Measurements from ENCODE around the gene TNN.

The TNN gene

GRCh38 chr1:175134500-175134899, 66.9 kb downstream of the TNN start:
- no peak overlapping the region for H3K27ac ChIP-seq
- TF ChIP-seq CTCF (conservative IDR thresholded peaks at IDR 0.05) = no peak

GRCh38 chr1:175136246-175136645, 68.6 kb downstream of the TNN start:
- no peak overlapping the region for H3K27ac ChIP-seq
- TF ChIP-seq CTCF (conservative IDR thresholded peaks at IDR 0.05) = no peak

GRCh38 chr1:175137369-175137768, 69.7 kb downstream of the TNN start:
- H3K27ac ChIP-seq = no peak overlapping the region
- no peak for TF ChIP-seq CTCF (conservative IDR thresholded peaks at IDR 0.05)

- no peak overlapping the region for H3K27ac ChIP-seq
- TF ChIP-seq CTCF (conservative IDR thresholded peaks at IDR 0.05) = no peak
Observed at GRCh38 chr1:175138579-175138978, 70.9 kb downstream of the TNN start.

- H3K27ac ChIP-seq = peak overlapping the region; percentile 46; the same call in 1 of the 2 replicates
- TF ChIP-seq CTCF (conservative IDR thresholded peaks at IDR 0.05) = no peak
Observed at GRCh38 chr1:175145899-175146528, 78.4 kb downstream of the TNN start.

GRCh38 chr1:175146529-175147213, 79.0 kb downstream of the TNN start:
- peak overlapping the region; percentile 46; the same call in 1 of the 2 replicates for H3K27ac ChIP-seq
- TF ChIP-seq CTCF (conservative IDR thresholded peaks at IDR 0.05) = peak; percentile 92

- H3K27ac ChIP-seq = no peak overlapping the region
- TF ChIP-seq CTCF (conservative IDR thresholded peaks at IDR 0.05) = no peak
Observed at GRCh38 chr1:175147569-175147968, 79.9 kb downstream of the TNN start.

All from VCaP (cell line).